ENCODE results near the gene SNX32.

DNA sequence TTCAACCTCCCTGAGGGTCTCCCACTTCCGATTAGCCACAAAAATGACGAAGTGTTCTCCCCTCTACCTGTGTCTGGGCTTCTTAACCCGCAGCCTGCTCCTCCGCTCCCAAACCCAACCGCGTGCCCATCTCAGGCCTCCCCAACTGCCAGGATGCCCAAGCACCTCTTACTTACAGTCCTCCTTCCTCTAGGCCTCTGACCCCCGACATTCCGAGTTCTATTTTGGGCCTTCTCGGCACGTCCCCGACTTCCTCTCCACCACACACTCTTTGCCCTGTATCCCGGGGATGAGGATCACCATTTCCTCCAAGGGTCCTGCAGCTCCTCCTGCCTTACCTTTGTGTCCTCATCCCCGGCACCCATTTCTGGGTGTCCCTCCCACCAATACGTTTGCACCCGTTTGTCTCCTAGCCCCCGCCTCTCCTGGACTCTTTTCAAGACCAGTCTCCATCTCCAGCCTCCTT lies 26.1 kb downstream of the SNX32 start:
- TF ChIP-seq, protein P1, sequence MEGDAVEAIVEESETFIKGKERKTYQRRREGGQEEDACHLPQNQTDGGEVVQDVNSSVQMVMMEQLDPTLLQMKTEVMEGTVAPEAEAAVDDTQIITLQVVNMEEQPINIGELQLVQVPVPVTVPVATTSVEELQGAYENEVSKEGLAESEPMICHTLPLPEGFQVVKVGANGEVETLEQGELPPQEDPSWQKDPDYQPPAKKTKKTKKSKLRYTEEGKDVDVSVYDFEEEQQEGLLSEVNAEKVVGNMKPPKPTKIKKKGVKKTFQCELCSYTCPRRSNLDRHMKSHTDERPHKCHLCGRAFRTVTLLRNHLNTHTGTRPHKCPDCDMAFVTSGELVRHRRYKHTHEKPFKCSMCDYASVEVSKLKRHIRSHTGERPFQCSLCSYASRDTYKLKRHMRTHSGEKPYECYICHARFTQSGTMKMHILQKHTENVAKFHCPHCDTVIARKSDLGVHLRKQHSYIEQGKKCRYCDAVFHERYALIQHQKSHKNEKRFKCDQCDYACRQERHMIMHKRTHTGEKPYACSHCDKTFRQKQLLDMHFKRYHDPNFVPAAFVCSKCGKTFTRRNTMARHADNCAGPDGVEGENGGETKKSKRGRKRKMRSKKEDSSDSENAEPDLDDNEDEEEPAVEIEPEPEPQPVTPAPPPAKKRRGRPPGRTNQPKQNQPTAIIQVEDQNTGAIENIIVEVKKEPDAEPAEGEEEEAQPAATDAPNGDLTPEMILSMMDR (optimal IDR thresholded peaks at IDR 0.05 in 1 of 3, IDR thresholded peaks at IDR 0.05 in 1 of 3, conservative IDR thresholded peaks at IDR 0.05 in 1 of 3; ENCODE audit: extremely low read depth in 1 of 3, insufficient read depth in 2 of 3, low read length in 3 of 3), result no peak
- TF ChIP-seq EZH2 (IDR thresholded peaks at IDR 0.05; ENCODE audit: low read length), result no peak

Data from keratinocyte (primary cell).